Esophagus (tissue), 2 donors: Measurements from ENCODE around the gene LAMB3. TPM values are rescaled to one million over a fixed set of nuclear protein-coding genes. Genes with fewer than 3 reads are reported as not detected.

Experiments
- H3K27ac ChIP-seq, 2 donors: one replicate each; pipeline ENCODE4 v1.5.1; 2013; ENCODE audit warnings: low read depth in 2 of 2, mild to moderate bottlenecking in 2 of 2, inconsistent platforms in 1 of 2, low read length in 1 of 2, moderate library complexity in 1 of 2
- H3K27me3 ChIP-seq, 2 donors: one replicate each; pipeline ENCODE4 v1.6.1; 2013; ENCODE audit warnings: low read length in 2 of 2, control low read depth in 1 of 2, mild to moderate bottlenecking in 1 of 2; ENCODE audit not compliant: insufficient read depth in 2 of 2, control insufficient read depth in 1 of 2
- H3K36me3 ChIP-seq, 2 donors: one replicate each; pipeline ENCODE4 v1.6.1; 2013; ENCODE audit warnings: low read length in 1 of 2; ENCODE audit not compliant: control insufficient read depth in 2 of 2, insufficient read depth in 2 of 2
- H3K4me1 ChIP-seq, 2 donors: one replicate each; pipeline ENCODE4 v1.6.1; 2013; ENCODE audit warnings: low read length in 1 of 2; ENCODE audit not compliant: control insufficient read depth in 2 of 2, insufficient read depth in 2 of 2
- H3K4me3 ChIP-seq, 2 donors: one replicate each; pipeline ENCODE4 v1.5.1; 2013; ENCODE audit warnings: low read length in 2 of 2, mild to moderate bottlenecking in 2 of 2, low read depth in 1 of 2, moderate library complexity in 1 of 2
- H3K9me3 ChIP-seq, 2 donors: one replicate each; pipeline ENCODE4 v1.6.1; 2013; ENCODE audit warnings: mild to moderate bottlenecking in 2 of 2, low read depth in 1 of 2, low read length in 1 of 2, moderate library complexity in 1 of 2; ENCODE audit not compliant: control insufficient read depth in 2 of 2, insufficient read depth in 1 of 2
- WGBS, 2 donors: extraction: QIAGEN DNeasy Blood & Tissue Kit; methylation state at CpG; one replicate each; pipeline ENCODE4 v1.1.7; 2013; 5-methylcytosine and 5-hydroxymethylcytosine counted together
- polyA plus RNA-seq, 2 donors: library from polyadenylated mRNA; stranded (reverse); fragments of 200-250 nt; gene quantifications; one replicate each; pipeline ENCODE4 v1.2.3, GENCODE V29; 2013
- donor health status: healthy with polysubstance abuse.
- donor health status: Bipolar disorder and iron deficiency.

LAMB3 gene
- polyA plus RNA-seq, 2 donors = 15.2 to 31.1 TPM

- Histone ChIP-seq H3K27ac (no peak overlapping the region), H3K27me3 (no peaks in the 10 kb centered on the region)
- 59 to 61% methylated on average over 4 of the region's 4 CpGs for WGBS, 2 donors
Measured at GRCh38 chr1:209685821-209686220, 33.6 kb upstream of the LAMB3 start.

DNA sequence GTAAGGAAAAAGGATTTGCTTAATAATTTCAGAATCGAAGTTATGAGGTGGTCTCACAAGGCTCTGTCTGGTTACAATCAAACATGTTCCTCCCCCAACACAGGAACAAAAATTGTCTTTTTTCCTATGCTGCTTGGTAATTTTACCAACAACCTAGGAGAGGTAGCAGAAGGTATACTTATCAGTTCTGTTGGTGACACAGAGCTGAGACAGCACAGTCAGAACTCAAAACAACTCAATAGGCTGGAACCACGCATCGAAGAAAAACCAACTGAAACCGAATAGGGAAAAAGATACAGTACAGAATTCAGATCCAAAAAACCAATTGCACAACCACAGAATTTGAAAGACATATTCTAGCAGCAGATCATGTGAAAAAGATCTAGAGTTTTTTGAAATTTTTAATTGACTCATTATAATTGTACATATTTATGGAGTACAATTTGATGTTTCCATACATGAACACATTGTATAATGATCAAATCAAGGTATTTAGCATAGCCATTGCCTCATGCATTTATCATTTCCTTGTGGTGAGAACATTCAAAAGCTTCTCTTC lies 26.8 kb upstream of the LAMB3 start:
- no peaks in the 10 kb centered on the region for H3K27me3 ChIP-seq
- no peaks in the 10 kb centered on the region for H3K36me3 ChIP-seq
- peaks cover 3 to 13% of the 10 kb centered on the region in 2 donors for H3K4me1 ChIP-seq
- 93 to 97% methylated on average over 4 of the region's 4 CpGs for WGBS, 2 donors
- no peaks in the 10 kb centered on the region for H3K9me3 ChIP-seq
- H3K27ac ChIP-seq = no peak overlapping the region
- no peak overlapping the region for H3K4me3 ChIP-seq

More at GRCh38 chr1:209685821-209686220, 33.6 kb upstream of the LAMB3 start:
- Histone ChIP-seq H3K9me3 (no peaks in the 10 kb centered on the region), H3K4me1 (peaks cover 0 to 5% of the 10 kb centered on the region in 2 donors), H3K36me3 (no peaks in the 10 kb centered on the region), H3K4me3 (no peak overlapping the region)

- Histone ChIP-seq H3K4me3 (peak overlapping the region; percentile 39 to 44), H3K27me3 (no peaks in the 10 kb centered on the region), H3K27ac (peak overlapping the region in 1 of 2 donors; percentile 14), H3K36me3 (no peaks in the 10 kb centered on the region), H3K4me1 (peaks cover 3 to 15% of the 10 kb centered on the region in 2 donors), H3K9me3 (no peaks in the 10 kb centered on the region)
- WGBS, 2 donors = 6 to 9% methylated on average over 33 to 34 of the region's 34 CpGs
Measured at GRCh38 chr1:209675565-209676154, 23.4 kb upstream of the LAMB3 start.

DNA sequence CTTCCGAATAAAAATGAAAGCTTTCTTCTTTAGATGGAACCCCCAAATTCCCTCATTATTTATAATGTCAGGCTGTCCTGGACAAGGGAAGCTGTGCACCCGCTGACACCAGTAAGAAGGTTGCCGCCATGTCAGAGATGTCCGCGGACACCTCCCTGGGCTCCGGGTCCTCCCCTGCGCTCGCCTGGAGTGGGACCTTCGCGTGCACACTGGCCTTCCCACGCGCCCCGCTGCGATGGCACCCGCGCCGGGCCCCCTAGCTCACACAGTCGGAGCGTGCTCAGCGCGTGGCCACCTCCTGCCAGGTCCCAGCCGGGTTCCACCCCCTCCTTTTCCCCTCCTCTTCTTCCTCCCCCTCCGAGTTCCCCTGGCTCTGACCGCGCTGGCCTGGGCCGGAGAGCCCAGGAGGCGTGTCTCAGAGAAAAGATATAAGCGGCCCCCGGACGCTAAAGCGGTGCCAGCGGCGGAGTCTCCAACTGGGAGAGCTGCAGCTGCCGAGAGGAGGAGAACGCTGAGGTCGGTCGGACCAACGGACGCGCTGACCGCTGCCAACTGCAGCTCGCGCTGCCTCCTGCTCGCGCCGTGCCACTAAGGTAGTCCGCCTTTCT lies 22.8 kb upstream of the LAMB3 start, which contains the start of gene G0S2:
G0S2 (plus strand) TSS at position 456 of the 608 bp plus-strand sequence. CDS start 273 bp downstream, outside the sequence.
- Histone ChIP-seq H3K4me1 (peaks cover 3 to 15% of the 10 kb centered on the region in 2 donors), H3K27ac (peak within 1 kb of the TSS in 1 of 2 donors; percentile 17), H3K36me3 (no peaks in the 10 kb centered on the region), H3K27me3 (no peaks in the 10 kb centered on the region), H3K9me3 (no peaks in the 10 kb centered on the region), H3K4me3 (peak within 1 kb of the TSS; percentile 39 to 44)
- 2 to 4% methylated on average over 43 to 47 of the region's 47 CpGs for whole genome bisulfite sequencing, 2 donors

GRCh38 chr1:209673631-209674417 lies 21.6 kb upstream of the LAMB3 start:
- no peak overlapping the region for H3K27ac ChIP-seq
- no peaks in the 10 kb centered on the region for H3K9me3 ChIP-seq
- WGBS, 2 donors = 47 to 60% methylated on average over 7 of the region's 7 CpGs
- no peaks in the 10 kb centered on the region for H3K36me3 ChIP-seq
- no peak overlapping the region for H3K4me3 ChIP-seq
- H3K4me1 ChIP-seq = peaks cover 3 to 15% of the 10 kb centered on the region in 2 donors
- no peaks in the 10 kb centered on the region for H3K27me3 ChIP-seq

- no peaks in the 10 kb centered on the region for H3K27me3 ChIP-seq
- H3K36me3 ChIP-seq = no peaks in the 10 kb centered on the region
- no peak overlapping the region for H3K4me3 ChIP-seq
- H3K4me1 ChIP-seq = peaks cover 3 to 15% of the 10 kb centered on the region in 2 donors
- 54 to 57% methylated on average over 5 of the region's 5 CpGs for WGBS, 2 donors
- H3K9me3 ChIP-seq = no peaks in the 10 kb centered on the region
- peak overlapping the region in 1 of 2 donors; percentile 26 for H3K27ac ChIP-seq
Measured at GRCh38 chr1:209672705-209673630, 20.7 kb upstream of the LAMB3 start.

DNA sequence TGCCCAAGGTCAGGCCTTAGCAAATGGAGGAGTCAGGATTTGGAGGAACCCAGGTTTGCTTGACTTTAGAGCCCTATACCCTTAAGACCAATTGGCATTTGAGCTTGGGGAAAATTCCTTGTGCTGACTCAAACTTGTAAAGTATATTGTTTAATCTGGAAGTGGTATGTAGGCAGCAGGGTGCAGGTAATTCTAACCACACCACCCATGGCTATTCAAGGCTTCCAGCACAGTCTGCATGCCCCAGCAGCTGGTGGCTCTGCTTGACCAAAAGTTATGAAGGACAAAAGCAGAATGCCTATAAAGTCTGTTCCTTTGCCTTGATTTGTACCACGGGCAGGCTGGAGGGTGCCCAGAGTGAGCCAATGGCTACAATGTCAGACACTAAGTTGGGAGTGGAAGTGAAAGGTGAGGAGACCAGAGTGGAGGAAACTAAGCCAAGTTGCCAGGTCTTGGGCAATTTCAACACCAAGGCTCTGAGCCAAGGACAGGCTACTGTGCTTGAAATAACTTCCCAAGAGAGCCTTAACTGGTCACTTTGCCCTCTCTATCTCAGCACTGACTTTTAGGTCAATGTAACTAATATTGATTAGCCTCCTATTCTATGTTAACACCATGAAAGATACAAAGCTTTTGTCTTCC lies 18.3 kb upstream of the LAMB3 start:
- H3K27me3 ChIP-seq = no peaks in the 10 kb centered on the region
- H3K36me3 ChIP-seq = no peaks in the 10 kb centered on the region
- no peak overlapping the region for H3K27ac ChIP-seq
- H3K4me1 ChIP-seq = peaks cover 3 to 12% of the 10 kb centered on the region in 2 donors
- no peak overlapping the region for H3K4me3 ChIP-seq
- H3K9me3 ChIP-seq = no peaks in the 10 kb centered on the region
- 87 to 96% methylated on average over 1 of the region's 1 CpG for WGBS, 2 donors

- H3K9me3 ChIP-seq = no peaks in the 10 kb centered on the region
- no peak overlapping the region for H3K4me3 ChIP-seq
- H3K36me3 ChIP-seq = no peaks in the 10 kb centered on the region
- 92 to 94% methylated on average over 4 of the region's 4 CpGs for WGBS, 2 donors
- H3K27me3 ChIP-seq = no peaks in the 10 kb centered on the region
- H3K27ac ChIP-seq = no peak overlapping the region
- no peaks in the 10 kb centered on the region for H3K4me1 ChIP-seq
Measured at GRCh38 chr1:209667708-209668107, 15.5 kb upstream of the LAMB3 start.
